Effector CD4-positive, alpha-beta T cell (primary cell): ENCODE data around the gene EDA.

Source experiments
- DNase-seq: peaks from one replicate; pipeline ENCODE4 v3.0.0-alpha.2; 2020

Gene EDA

GRCh38 chrX:70084592-70085240, 468.8 kb downstream of the EDA start:
- DNase-seq = no peak

GRCh38 chrX:70087857-70088630, 472.1 kb downstream of the EDA start:
- no peak for DNase-seq

- DNase-seq = no peak
These were observed 472.8 kb downstream of the EDA start for GRCh38 chrX:70088751-70089150.
